Nucleus accumbens (tissue), 56 donors: ENCODE data around the gene CYP2W1.

ENCODE experiments used
- DNase-seq, 56 donors: peaks; one replicate each; lab custom pipeline; 2025; lab: John Stamatoyannopoulos, UW

Gene CYP2W1

DNA sequence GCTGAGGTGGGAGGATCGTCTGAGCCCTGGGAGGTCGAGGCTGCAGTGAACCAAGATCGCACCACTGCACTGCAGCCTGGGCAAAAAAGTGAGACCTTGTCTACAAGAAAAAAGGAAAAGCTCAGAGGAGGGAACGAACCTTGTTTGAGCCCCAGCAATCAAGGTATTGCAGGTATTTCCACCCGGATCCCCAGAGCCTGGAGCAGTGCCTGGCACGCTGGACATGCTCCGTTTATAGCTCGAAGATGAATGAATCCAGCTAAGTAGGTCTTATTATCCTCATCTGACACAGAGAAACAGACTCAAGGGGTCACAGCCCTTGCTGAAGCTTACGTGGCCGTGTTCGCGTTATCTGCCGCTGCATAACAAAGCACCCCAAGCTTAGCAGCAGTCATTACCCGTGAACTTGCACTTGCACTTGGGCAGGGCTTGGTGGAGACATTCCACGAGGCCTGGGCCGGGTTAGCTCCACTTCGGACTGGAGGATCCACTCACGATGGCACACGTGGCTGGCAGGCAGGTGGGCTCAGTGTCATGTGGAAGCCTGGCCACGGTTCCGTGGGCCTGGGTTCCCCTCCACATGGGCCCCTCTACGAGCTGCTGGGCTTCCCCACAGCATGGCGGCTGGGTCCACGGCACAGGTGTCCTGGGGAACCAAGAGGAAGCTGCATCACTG, 4.4 kb upstream of the CYP2W1 start:
- DNase-seq: no peak

DNA sequence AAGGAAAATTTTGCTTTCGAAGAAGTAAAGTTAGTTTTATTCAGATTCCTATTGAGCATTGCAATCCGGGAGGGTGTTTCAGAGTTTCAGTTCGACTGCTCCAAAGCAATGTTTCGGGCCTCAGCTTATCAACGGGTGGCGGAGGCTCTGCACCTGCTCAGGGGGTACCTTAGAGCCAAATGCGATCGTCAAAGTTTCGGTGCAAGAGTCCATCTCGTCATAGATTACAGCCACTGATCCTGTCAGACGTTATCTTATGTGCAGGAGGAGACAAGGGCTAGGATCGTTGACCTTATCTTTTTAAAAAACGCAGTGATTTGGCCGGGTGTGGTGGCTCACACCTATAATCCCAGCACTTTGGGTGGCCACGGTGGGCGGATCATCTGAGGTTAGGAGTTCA, 3.8 kb upstream of the CYP2W1 start:
- DNase-seq: no peak

DNA sequence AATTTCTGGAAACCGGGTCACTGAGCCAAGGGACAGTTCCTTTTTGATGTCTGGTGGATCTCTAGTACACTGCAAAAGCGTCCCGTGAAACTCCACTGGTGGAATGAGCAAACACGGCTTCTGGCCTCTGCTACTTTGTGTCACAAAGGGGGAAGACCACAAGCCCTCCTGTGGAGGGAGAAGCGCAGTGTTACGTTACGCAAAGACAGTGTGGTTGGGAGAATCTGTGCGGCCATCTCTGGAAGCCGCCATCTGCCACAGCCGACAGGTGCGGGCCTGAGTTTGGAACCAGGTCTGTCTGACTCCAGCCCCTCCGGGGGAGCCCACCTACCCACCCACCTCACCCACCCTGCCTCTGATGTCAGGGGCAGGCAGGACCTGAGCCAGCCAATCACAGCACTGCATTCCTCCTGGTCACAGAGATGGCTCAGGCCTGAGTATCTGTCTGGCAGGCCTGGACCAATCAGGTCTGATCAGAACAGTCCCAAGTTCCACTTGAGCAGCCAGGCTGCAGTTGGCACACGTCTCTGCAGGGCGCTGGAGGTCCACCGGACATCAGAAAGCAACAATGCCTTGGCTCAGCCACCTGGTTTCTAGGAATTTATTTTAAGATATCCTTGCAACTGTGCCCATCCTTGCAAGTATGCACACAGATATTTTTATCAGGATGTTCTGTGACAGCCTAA, 3.0 kb upstream of the CYP2W1 start:
- no peak for DNase-seq

DNA sequence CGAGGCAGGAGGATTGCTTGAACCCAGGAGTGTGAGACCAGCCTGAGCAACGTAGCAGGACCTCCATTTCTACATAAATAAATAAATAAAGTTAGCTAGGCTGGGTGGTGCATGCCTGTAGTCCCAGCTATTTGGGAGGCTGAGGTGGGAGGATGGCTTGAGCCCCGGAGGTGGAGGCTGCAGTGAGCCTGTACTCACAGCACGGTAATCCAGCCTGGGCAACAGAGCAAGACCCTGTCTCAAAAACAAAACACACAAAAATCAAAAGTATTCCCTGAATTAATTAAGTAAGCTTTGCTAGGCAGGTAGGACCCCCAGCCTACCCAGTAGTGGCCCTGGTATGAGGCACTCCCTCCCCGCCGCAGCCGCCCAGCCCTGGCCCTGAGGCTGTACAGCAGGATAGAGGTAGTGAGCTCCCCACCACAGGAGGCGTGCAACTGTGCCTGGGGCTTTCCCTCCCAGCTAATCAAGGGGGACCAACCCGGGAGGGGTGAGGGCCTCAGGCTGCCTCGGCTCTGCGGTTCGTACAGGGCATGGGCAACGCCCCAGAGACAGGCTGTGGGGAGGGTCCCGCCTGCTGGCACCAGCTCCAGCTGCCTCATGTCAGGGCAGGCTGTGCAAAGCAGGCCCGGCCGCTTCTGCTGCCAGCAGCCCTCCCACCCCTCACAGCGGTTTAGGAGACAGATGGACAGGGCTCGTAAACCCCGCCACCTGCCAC, 1.0 kb upstream of the CYP2W1 start:
- DNase-seq: no peak

DNA sequence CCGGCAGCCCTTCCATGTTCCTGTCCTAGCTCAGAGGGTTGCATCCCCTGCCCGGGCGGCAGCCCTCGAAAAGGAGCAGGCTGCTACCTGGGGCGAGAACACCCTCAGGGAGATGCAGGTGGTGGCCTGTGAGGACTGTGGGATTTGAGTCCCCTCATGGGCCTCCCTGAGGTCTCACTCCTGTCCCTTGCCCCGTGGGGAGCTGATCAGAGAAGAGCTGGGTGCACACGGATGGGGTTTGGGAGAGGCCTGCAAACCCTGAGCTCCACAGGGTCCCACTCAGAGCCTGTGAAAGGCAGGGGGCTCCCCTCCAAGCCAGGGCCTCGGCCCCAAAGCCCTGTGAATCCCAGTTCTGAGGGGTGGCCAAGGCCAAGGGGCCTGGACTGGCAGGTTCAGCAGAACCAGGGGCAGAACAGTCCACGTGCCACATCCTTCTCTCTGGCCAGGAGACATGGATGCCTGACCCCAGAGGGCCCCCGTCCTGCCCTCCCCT, 424 bp upstream of the CYP2W1 start:
- no peak for DNase-seq

DNA sequence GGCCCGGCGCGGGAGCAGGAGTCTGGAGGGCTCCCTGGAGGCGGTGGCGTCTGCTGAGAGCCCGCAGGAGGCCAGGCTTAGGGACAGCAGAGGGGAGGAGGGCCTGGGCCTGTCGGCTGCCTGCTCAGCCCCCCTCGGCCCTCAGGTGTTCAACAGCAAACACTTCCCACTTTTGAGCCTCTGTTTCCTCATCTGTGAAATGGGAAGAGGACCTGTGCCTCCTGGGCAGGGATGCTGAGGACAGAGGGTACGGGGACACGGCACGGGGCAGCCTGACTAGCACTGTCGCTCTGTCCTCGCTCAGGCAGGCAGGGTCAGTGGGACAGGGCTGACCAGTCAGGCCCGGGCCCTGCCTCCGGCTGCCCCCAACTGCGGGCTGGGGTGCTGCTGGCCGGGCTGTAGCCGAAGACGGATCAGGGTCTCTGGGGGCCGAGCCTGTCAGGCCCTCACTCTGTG, 663 bp downstream of the CYP2W1 start:
- no peak for DNase-seq

DNA sequence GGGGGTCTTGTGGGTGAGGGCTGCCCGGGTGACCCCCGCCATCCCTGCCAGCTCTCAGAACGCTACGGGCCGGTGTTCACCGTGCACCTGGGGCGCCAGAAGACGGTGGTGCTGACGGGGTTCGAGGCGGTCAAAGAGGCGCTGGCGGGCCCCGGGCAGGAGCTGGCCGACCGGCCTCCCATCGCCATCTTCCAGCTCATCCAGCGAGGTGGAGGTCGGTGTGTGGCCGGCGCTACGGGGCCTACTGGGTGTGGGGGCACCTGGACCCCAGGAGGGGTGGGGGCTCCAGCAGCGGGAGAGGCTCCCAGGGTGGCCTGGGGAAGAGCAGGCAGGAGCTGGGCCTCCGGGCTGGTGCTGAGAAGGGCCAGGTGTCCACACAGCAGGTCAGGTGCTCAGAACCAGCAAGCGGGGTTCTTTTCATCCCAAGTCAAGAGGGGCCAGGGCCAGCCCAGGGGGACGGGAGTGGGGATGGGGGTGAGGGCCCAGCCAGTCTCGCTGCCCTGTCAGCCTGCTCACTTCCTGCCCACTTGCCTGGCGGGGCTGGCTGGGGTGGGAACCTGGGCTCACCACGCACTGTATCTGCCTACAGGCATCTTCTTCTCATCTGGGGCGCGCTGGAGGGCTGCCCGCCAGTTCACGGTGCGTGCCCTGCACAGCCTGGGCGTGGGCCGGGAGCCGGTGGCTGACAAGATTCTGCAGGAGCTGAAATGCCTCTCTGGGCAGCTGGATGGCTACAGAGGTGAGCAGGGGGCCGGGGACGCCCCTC, 1.6 kb downstream of the CYP2W1 start:
- no peak for DNase-seq

DNA sequence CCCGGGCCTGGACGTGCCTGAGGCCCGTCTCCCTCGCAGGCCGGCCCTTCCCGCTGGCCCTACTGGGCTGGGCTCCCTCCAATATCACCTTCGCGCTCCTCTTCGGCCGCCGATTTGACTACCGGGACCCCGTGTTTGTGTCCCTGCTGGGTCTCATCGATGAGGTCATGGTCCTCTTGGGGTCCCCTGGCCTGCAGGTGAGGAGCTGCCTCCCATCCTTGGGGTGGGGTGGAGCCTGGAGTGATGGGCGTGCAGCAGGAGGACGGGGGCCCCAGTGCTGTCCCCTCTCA, 2.1 kb downstream of the CYP2W1 start:
- no peak for DNase-seq

DNA sequence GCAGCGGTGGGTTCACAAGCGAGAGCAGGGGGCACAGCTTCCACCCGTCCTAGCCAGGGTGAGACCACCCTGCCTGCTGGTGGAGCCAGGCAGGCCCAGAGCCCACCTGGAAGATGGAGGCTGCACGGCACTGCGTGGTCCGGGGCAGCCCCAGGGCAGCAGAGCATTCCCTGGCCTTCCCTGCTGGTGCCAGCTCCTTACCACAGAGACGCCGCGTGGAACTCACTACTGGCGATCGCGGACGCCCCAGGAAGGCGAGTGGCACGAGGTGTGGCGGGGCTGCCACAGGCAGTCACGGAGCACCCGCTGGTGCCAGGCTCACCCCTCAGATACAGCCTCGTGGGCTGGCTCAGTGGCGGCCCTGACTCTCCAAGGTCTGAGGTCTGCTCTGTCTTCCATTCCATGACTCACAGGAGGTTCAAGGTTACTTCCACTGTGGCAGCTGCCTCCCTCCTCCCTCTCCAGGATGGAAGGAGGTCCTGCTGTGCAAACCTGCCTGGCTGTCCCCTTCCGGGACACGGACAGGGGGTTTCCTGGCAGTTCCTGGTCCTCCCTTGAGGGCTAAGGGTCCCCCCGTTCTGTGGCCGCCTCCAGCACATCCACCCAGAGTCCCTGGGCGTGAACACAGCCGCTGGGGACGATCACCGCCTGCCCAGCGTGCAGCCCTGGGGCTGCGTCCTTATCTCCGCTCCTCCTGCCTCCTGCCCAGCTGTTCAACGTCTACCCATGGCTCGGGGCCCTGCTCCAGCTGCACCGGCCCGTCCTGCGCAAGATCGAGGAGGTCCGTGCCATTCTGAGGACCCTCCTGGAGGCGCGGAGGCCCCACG, 3.1 kb downstream of the CYP2W1 start:
- no peak for DNase-seq

DNA sequence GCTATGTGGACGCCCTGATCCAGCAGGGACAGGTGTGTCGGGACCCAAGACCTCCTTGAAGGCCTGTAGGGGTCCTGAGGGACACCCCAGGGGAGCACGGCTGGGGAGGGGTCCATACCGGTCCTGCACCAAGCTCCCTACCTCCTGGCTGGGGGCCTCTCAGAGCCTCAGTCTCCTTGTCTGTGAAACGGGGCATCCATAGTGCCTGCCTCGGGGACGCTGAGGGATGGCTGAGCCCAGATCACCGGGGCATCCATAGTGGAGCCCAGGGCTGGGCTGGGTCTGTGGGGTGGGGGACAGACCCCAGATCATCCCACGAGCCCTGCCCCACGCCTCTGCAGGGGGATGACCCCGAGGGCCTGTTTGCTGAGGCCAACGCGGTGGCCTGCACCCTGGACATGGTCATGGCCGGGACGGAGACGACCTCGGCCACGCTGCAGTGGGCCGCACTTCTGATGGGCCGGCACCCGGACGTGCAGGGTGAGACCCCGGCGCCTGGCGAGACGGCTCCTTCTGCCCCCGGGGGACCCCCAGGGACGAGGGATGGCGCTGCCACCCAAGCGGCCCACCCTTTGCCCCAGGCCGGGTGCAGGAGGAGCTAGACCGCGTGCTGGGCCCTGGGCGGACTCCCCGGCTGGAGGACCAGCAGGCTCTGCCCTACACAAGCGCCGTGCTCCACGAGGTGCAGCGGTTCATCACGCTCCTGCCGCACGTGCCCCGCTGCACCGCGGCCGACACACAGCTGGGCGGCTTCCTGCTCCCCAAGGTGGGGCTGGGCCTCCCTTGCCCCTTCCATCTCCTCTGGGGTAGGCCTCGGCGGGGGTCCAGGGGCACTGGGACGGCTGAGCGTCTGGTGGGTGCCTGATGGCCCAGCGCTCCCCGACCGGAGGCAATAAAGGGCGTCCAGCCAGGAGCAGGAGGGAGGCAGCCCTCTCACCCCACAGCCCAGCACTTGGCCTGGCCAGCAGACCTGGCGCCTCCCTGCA, 4.1 kb downstream of the CYP2W1 start:
- DNase-seq: no peak

DNA sequence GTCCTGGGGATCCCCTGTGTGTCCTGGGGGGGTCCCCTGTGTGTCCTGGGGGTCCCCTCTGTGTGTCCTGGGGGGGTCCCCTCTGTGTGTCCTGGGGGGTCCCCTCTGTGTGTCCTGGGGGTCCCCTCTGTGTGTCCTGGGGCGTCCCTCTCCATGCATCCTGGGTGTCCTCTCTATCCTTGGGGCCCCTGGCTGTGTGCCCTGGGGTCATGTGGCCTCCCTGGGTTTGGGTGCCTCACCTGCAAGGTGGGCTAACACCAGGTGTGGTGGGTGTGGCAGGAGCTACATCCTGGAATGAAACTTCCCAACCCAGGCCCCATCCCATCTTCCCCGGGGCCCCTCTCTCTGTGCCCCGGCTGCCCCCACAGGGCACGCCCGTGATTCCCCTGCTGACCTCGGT, 4.9 kb downstream of the CYP2W1 start:
- no peak for DNase-seq

DNA sequence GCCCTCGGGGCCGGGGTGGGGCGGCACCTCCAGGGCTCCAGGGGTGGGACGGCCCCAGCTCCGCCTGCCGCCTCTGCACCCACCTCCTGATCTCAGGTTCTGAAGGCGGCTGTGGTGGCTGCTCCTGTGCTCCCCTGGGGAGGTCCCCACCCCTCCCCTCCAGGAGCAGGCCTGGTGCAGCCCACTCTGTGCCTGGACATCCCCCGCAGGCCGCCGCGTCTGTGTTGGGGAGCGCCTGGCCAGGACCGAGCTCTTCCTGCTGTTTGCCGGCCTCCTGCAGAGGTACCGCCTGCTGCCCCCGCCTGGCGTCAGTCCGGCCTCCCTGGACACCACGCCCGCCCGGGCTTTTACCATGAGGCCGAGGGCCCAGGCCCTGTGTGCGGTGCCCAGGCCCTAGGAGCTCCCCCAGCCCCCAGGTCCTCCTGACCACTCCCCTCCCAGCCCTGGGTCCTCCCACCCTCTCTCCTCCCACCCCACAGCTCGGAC, 5.5 kb downstream of the CYP2W1 start:
- DNase-seq: peak in 1 of 56 donors; percentile 57

DNA sequence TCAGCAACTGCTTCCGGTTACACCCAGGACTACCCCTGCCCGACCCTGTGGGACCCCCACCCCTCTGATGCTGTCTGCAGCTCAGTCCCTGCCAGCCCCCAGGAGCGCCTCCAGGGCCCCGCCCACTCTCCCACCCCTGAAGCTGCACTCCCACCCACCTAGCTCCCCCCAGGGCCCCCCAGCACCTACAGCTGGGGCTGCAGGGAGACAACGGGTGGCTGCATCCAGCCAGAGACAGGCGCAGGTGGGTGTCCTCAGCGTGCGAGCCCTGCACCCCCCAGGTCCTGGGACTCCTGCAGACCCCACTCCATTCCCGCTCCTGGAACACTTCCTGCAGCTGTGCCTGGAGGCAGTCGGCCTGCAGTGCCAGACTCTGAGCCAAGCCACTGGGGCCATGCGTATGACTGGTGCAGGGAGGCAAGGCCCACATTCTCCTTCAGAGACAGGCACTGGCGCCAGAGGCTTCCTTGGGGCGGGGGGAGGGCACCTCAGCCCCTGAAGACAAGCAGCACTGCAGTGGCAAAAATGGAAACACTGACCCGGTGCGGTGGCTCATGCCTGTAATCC, 6.1 kb downstream of the CYP2W1 start:
- no peak for DNase-seq

DNA sequence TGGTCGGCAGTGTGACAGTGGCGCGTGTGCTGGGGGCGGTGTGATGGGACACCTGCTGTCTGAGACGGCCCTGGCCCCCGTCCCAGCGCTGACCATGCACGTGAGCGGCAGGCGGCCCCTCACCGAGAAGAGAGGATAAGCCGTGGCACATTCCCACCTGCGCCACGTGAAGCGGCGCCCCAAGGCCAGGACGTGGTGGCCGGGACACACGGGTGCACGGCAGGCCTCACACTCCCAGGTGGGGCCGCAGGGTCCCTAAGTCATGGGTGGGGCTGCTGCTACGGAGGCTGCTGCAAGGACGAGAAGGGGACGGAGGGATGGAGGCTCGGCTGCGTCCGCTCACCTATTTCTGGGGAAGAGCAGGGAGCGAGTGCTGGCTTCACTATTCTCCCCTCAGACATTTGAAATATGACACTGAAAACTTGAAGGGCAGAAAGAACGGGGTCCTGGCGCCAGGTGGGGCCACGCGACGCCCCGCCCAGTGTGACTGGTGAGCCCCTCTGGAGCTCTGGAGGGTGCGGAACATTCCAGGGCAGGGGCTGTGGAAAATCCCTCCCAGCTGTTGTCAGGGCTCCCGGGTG, 7.5 kb downstream of the CYP2W1 start:
- no peak for DNase-seq

DNA sequence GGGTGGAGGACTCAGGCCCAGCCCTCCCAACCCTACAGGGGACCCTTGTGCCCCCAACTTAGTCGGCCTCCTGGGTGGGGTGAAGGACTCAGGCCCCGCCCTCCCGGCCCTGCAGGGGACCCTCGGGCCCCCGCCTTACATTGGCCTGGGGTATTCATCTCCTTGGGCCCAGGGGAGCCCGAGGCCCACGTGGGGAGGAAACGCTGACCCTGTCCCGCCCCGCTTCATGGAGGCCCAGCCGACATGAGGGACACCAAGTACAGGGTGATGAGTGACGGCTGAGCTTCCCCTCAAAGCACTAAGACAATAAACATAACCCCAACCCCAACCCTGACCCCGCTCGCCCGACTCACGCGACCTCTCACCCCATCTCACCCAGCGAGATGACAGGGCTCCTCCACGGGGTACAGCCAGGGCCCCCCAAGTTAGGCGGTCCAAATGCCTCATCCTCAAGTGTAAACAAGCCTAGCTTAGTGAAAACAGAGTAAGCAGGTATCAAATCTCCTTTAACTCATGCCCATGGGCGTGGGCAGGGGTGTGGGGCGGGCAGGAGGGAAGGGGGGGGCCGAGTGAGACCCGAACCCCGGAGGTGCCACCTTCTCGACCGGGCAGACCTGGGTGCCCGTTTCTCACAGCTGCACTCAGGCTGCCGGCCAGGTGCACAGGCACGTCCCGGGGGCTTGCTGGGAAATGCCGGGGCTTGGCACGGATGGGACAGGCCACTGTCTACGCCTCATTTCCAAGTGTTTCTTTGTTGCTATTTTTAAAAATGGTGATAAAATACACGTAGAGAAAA, 8.2 kb downstream of the CYP2W1 start:
- no peak for DNase-seq

DNA sequence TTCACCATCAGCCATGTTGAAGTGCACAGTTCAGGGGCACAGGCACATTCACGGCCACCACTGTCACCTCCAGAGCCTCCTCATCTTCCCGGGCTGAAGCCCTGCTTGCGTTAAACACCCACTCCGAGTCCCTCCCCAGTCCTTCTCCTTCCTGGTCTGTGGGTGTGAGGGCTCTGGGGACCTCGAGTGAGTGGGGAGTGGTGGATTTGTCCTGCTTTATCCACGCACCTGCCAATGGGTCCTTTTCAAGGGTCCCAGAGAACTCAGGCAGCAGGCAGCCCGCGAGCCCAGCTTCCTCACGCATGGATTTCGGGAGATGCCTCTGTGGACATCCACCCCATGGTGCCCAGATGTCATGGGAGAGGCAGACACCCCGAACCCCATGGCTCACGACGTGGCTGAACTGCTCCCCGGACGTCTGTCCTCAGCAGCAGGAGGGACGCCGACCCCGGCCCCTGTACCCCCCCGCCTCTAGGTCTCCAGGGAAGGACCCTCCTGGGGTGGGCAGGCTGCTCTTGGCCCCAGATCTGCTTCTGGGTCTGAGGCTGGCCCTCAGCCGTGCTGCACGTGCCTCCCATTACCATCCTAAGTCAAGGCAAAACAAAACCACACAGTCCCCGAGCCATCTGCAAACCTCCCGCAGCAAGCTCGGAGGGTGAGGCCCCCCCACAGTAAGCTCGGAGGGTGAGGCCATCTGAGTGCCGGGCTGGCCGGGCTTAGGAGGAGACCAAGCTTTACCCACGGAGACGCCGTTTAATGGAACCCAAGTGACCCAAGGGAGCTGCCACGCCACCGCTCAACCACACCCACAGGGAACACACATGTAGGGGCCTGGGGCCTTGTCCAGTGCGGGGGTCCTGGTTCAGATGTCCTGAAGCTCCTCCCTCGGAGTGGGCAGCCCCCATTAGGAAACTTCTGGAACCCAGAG, 9.0 kb downstream of the CYP2W1 start:
- no peak for DNase-seq
